GM23338 (cell line): ENCODE results near the gene CTAGE1. TPM values are rescaled to one million over a fixed set of nuclear protein-coding genes. Genes with fewer than 3 reads are reported as not detected.

ENCODE experiments used
- ATAC-seq: fragments of 200-7000 bp; cut with Tn5 transposase; 3 replicates; pipeline ENCODE4 v1.9.1; 2020
- DNase-seq: peaks from one replicate; pipeline ENCODE4 v3.0.0-alpha.2; 2015; ENCODE audit warnings: low spot score
- H2AFZ ChIP-seq: fragments of 200-600 bp; sonication (generic); 2 replicates; pipeline ENCODE4 v1.8.0; 2016; ENCODE audit warnings: antibody characterized with exemption, mild to moderate bottlenecking, moderate library complexity
- H3F3A ChIP-seq: fragments of 200-600 bp; sonication (generic); replicated peaks from 2 replicates; pipeline ENCODE4 v1.8.0; 2017; ENCODE audit warnings: antibody characterized with exemption, mixed run types, low read depth
- H3K27ac ChIP-seq: fragments of 200-600 bp; sonication (generic); 2 replicates; pipeline ENCODE4 v1.6.1; 2016; ENCODE audit warnings: low read depth
- H3K27me3 ChIP-seq: fragments of 200-600 bp; sonication (generic); 2 replicates; pipeline ENCODE4 v1.8.0; 2016; ENCODE audit warnings: mild to moderate bottlenecking, mixed run types, moderate library complexity; ENCODE audit not compliant: insufficient read depth
- H3K36me3 ChIP-seq: fragments of 200-600 bp; sonication (generic); 2 replicates; pipeline ENCODE4 v1.8.0; 2016; ENCODE audit warnings: mild to moderate bottlenecking; ENCODE audit not compliant: insufficient read depth
- H3K4me1 ChIP-seq: fragments of 200-600 bp; sonication (generic); 2 replicates; pipeline ENCODE4 v1.8.0; 2016; ENCODE audit warnings: mild to moderate bottlenecking, moderate library complexity; ENCODE audit not compliant: insufficient read depth
- H3K4me2 ChIP-seq: fragments of 200-600 bp; sonication (generic); 2 replicates; pipeline ENCODE4 v1.7.1; 2017; ENCODE audit warnings: mixed run types
- H3K4me3 ChIP-seq: fragments of 200-600 bp; sonication (generic); 2 replicates; pipeline ENCODE4 v1.6.1; 2016; ENCODE audit warnings: mixed run types
- H3K79me2 ChIP-seq: fragments of 200-600 bp; sonication (generic); replicated peaks from 2 replicates; pipeline ENCODE4 v1.8.0; 2017; ENCODE audit warnings: mild to moderate bottlenecking; ENCODE audit not compliant: insufficient read depth
- H3K9me2 ChIP-seq: fragments of 200-600 bp; sonication (generic); 2 replicates; pipeline ENCODE4 v1.8.0; 2017; ENCODE audit not compliant: insufficient read depth
- H4K20me1 ChIP-seq: fragments of 200-600 bp; sonication (generic); replicated peaks from 2 replicates; pipeline ENCODE4 v1.8.0; 2017; ENCODE audit warnings: mild to moderate bottlenecking; ENCODE audit not compliant: insufficient read depth
- H3K27ac Mint-ChIP-seq: 2 replicates; pipeline ENCODE4 v1.8.0; 2020; ENCODE audit warnings: inconsistent platforms, mild to moderate bottlenecking, moderate library complexity, mixed read lengths
- H3K27me3 Mint-ChIP-seq: 3 replicates; pipeline ENCODE4 v1.8.0; 2022; ENCODE audit warnings: low read depth, mild to moderate bottlenecking, moderate library complexity, mixed read lengths, inconsistent platforms; ENCODE audit not compliant: insufficient read depth, poor library complexity
- H3K36me3 Mint-ChIP-seq: 3 replicates; pipeline ENCODE4 v1.8.0; 2021; ENCODE audit warnings: low read depth, mild to moderate bottlenecking, inconsistent platforms, moderate library complexity, mixed read lengths
- H3K4me1 Mint-ChIP-seq: 3 replicates; pipeline ENCODE4 v1.8.0; 2020; ENCODE audit warnings: mild to moderate bottlenecking, inconsistent platforms, mixed read lengths
- H3K4me3 Mint-ChIP-seq: 3 replicates; pipeline ENCODE4 v1.8.0; 2021; ENCODE audit warnings: moderate library complexity, mild to moderate bottlenecking, inconsistent platforms, mixed read lengths
- H3K9me3 Mint-ChIP-seq: 3 replicates; pipeline ENCODE4 v1.8.0; 2020; ENCODE audit warnings: moderate library complexity, mild to moderate bottlenecking, inconsistent platforms, mixed read lengths
- CREB1 ChIP-seq: fragments of 250-450 bp; sonication (Bioruptor Pico); IDR thresholded peaks from 2 replicates; pipeline ENCODE4 v1.5.0; 2020; ENCODE audit warnings: low read depth, mild to moderate bottlenecking, moderate library complexity
- EZH2 ChIP-seq: fragments of 200-600 bp; sonication (generic); IDR thresholded peaks from one replicate; pipeline ENCODE4 v1.8.0; 2017; ENCODE audit warnings: antibody characterized with exemption, mild to moderate bottlenecking, low read depth; ENCODE audit not compliant: unreplicated experiment
- JUNB ChIP-seq: IDR thresholded peaks from one replicate; pipeline ENCODE4 v1.6.1; 2016; ENCODE audit warnings: antibody characterized with exemption; ENCODE audit not compliant: unreplicated experiment
- NANOG ChIP-seq: IDR thresholded peaks from 2 replicates; pipeline ENCODE4 v1.6.1; 2016; ENCODE audit warnings: antibody characterized with exemption, borderline replicate concordance
- POLR2AphosphoS5 ChIP-seq: IDR thresholded peaks from 2 replicates; pipeline ENCODE4 v1.6.1; 2016; ENCODE audit warnings: antibody characterized with exemption, low read depth
- ZNF331 ChIP-seq: fragments of 250-450 bp; sonication (Bioruptor Pico); IDR thresholded peaks from 2 replicates; pipeline ENCODE4 v1.5.0; 2020; ENCODE audit warnings: low read depth, mild to moderate bottlenecking, moderate library complexity
- polyA plus RNA-seq: library from polyadenylated mRNA; unstranded; fragments of >200 nt; fragmentation: Nextera tagmentation; extraction: Ambion mirVana; gene quantifications from 2 replicates; pipeline ENCODE4 v1.2.1, GENCODE V29; 2016
- total RNA-seq: library from RNA; depleted of rRNA; stranded (reverse); fragments of >200 nt; shearing (Covaris generic); gene quantifications from 2 replicates; pipeline ENCODE4 v1.2.3, GENCODE V29; 2014
- TF ChIP-seq, protein P1 (sequence below), 2 experiments: fragments of 200-600 bp in 1 of 2; sonication (generic) in 1 of 2; conservative IDR thresholded peaks; 2 replicates each; pipeline versions ENCODE4 v1.5.1 to v1.6.1; 2016 to 2017; ENCODE audit warnings: antibody characterized with exemption in 2 of 2, low read depth in 2 of 2, mild to moderate bottlenecking in 2 of 2, moderate library complexity in 1 of 2
- TF ChIP-seq, protein P2 (sequence below): fragments of 250-450 bp; sonication (Bioruptor Pico); IDR thresholded peaks from 2 replicates; pipeline ENCODE4 v1.5.0; 2020; ENCODE audit warnings: mild to moderate bottlenecking, moderate library complexity
- TF ChIP-seq, protein P3 (sequence below): IDR thresholded peaks from 2 replicates; pipeline ENCODE4 v1.6.1; 2016; ENCODE audit warnings: antibody characterized with exemption
- TF ChIP-seq, protein P4 (sequence below): IDR thresholded peaks from one replicate; pipeline ENCODE4 v1.6.1; 2018; ENCODE audit warnings: antibody characterized with exemption; ENCODE audit not compliant: unreplicated experiment

The CTAGE1 gene
- total and polyA plus RNA-seq, 2 experiments from 2014 or later, result 0.03 to 0.06 TPM

DNA sequence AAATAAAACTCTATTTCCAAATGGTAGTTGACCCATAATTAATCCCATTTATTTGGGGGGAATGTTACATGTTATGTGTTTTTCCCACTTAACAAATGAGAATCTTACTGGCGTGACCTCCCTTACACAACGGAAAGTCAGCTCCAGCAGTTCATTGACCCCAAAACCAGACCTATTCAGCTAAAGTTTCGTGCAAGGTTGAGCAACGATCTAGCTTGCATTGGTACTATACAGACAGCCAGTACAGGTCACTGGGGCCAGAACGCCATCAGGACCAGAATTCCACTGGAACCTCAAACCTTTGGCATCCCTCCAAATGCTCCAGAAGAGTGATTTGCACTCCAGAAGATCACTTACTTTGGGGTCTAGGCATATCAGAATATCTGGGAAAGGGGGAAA is 6.8 kb upstream of the CTAGE1 start:
- no peak overlapping the region for H3K4me3 Mint-ChIP-seq
- no peaks in the 10 kb centered on the region for H4K20me1 ChIP-seq
- no peaks in the 10 kb centered on the region; the same call in 2 of the 3 replicates for H3K4me1 Mint-ChIP-seq
- DNase-seq (no peak), ATAC-seq (no peak)
- H3K36me3 Mint-ChIP-seq, result no peaks in the 10 kb centered on the region
- H3K79me2 ChIP-seq, result no peaks in the 10 kb centered on the region
- H3K4me1 ChIP-seq, result no peaks in the 10 kb centered on the region
- H2AFZ ChIP-seq, result no peak overlapping the region
- no peaks in the 10 kb centered on the region for H3K9me2 ChIP-seq
- no peaks in the 10 kb centered on the region for H3F3A ChIP-seq
- H3K4me3 ChIP-seq, result no peak overlapping the region
- no peaks in the 10 kb centered on the region for H3K36me3 ChIP-seq
- H3K27me3 ChIP-seq, result no peaks in the 10 kb centered on the region
- no peak overlapping the region for H3K27ac ChIP-seq
- no peak overlapping the region for H3K27ac Mint-ChIP-seq
- peaks cover 4% of the 10 kb centered on the region; the same call in 1 of the 3 replicates for H3K9me3 Mint-ChIP-seq
- H3K27me3 Mint-ChIP-seq, result no peaks in the 10 kb centered on the region
- TF ChIP-seq POLR2AphosphoS5, result no peak
- TF ChIP-seq JUNB, result no peak
- TF ChIP-seq, protein P1, sequence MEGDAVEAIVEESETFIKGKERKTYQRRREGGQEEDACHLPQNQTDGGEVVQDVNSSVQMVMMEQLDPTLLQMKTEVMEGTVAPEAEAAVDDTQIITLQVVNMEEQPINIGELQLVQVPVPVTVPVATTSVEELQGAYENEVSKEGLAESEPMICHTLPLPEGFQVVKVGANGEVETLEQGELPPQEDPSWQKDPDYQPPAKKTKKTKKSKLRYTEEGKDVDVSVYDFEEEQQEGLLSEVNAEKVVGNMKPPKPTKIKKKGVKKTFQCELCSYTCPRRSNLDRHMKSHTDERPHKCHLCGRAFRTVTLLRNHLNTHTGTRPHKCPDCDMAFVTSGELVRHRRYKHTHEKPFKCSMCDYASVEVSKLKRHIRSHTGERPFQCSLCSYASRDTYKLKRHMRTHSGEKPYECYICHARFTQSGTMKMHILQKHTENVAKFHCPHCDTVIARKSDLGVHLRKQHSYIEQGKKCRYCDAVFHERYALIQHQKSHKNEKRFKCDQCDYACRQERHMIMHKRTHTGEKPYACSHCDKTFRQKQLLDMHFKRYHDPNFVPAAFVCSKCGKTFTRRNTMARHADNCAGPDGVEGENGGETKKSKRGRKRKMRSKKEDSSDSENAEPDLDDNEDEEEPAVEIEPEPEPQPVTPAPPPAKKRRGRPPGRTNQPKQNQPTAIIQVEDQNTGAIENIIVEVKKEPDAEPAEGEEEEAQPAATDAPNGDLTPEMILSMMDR (conservative IDR thresholded peaks at IDR 0.05; ENCODE audit: low read depth in 2 of 2), result no peak
- no peak for TF ChIP-seq ZNF331 (CRISPR knock-in tag)
- no peak for TF ChIP-seq NANOG
- TF ChIP-seq EZH2, result no peak
- TF ChIP-seq CREB1 (CRISPR knock-in tag), result no peak
- TF ChIP-seq, protein P2, sequence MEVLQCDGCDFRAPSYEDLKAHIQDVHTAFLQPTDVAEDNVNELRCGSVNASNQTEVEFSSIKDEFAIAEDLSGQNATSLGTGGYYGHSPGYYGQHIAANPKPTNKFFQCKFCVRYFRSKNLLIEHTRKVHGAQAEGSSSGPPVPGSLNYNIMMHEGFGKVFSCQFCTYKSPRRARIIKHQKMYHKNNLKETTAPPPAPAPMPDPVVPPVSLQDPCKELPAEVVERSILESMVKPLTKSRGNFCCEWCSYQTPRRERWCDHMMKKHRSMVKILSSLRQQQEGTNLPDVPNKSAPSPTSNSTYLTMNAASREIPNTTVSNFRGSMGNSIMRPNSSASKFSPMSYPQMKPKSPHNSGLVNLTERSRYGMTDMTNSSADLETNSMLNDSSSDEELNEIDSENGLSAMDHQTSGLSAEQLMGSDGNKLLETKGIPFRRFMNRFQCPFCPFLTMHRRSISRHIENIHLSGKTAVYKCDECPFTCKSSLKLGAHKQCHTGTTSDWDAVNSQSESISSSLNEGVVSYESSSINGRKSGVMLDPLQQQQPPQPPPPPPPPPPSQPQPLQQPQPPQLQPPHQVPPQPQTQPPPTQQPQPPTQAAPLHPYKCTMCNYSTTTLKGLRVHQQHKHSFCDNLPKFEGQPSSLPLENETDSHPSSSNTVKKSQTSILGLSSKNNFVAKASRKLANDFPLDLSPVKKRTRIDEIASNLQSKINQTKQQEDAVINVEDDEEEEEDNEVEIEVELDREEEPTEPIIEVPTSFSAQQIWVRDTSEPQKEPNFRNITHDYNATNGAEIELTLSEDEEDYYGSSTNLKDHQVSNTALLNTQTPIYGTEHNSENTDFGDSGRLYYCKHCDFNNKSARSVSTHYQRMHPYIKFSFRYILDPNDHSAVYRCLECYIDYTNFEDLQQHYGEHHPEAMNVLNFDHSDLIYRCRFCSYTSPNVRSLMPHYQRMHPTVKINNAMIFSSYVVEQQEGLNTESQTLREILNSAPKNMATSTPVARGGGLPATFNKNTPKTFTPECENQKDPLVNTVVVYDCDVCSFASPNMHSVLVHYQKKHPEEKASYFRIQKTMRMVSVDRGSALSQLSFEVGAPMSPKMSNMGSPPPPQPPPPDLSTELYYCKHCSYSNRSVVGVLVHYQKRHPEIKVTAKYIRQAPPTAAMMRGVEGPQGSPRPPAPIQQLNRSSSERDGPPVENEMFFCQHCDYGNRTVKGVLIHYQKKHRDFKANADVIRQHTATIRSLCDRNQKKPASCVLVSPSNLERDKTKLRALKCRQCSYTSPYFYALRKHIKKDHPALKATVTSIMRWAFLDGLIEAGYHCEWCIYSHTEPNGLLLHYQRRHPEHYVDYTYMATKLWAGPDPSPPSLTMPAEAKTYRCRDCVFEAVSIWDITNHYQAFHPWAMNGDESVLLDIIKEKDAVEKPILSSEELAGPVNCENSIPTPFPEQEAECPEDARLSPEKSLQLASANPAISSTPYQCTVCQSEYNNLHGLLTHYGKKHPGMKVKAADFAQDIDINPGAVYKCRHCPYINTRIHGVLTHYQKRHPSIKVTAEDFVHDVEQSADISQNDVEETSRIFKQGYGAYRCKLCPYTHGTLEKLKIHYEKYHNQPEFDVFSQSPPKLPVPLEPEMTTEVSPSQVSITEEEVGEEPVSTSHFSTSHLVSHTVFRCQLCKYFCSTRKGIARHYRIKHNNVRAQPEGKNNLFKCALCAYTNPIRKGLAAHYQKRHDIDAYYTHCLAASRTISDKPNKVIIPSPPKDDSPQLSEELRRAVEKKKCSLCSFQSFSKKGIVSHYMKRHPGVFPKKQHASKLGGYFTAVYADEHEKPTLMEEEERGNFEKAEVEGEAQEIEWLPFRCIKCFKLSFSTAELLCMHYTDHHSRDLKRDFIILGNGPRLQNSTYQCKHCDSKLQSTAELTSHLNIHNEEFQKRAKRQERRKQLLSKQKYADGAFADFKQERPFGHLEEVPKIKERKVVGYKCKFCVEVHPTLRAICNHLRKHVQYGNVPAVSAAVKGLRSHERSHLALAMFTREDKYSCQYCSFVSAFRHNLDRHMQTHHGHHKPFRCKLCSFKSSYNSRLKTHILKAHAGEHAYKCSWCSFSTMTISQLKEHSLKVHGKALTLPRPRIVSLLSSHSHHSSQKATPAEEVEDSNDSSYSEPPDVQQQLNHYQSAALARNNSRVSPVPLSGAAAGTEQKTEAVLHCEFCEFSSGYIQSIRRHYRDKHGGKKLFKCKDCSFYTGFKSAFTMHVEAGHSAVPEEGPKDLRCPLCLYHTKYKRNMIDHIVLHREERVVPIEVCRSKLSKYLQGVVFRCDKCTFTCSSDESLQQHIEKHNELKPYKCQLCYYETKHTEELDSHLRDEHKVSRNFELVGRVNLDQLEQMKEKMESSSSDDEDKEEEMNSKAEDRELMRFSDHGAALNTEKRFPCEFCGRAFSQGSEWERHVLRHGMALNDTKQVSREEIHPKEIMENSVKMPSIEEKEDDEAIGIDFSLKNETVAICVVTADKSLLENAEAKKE, result no peak
- TF ChIP-seq, protein P3, sequence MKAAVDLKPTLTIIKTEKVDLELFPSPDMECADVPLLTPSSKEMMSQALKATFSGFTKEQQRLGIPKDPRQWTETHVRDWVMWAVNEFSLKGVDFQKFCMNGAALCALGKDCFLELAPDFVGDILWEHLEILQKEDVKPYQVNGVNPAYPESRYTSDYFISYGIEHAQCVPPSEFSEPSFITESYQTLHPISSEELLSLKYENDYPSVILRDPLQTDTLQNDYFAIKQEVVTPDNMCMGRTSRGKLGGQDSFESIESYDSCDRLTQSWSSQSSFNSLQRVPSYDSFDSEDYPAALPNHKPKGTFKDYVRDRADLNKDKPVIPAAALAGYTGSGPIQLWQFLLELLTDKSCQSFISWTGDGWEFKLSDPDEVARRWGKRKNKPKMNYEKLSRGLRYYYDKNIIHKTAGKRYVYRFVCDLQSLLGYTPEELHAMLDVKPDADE, result no peak
- TF ChIP-seq, protein P4, sequence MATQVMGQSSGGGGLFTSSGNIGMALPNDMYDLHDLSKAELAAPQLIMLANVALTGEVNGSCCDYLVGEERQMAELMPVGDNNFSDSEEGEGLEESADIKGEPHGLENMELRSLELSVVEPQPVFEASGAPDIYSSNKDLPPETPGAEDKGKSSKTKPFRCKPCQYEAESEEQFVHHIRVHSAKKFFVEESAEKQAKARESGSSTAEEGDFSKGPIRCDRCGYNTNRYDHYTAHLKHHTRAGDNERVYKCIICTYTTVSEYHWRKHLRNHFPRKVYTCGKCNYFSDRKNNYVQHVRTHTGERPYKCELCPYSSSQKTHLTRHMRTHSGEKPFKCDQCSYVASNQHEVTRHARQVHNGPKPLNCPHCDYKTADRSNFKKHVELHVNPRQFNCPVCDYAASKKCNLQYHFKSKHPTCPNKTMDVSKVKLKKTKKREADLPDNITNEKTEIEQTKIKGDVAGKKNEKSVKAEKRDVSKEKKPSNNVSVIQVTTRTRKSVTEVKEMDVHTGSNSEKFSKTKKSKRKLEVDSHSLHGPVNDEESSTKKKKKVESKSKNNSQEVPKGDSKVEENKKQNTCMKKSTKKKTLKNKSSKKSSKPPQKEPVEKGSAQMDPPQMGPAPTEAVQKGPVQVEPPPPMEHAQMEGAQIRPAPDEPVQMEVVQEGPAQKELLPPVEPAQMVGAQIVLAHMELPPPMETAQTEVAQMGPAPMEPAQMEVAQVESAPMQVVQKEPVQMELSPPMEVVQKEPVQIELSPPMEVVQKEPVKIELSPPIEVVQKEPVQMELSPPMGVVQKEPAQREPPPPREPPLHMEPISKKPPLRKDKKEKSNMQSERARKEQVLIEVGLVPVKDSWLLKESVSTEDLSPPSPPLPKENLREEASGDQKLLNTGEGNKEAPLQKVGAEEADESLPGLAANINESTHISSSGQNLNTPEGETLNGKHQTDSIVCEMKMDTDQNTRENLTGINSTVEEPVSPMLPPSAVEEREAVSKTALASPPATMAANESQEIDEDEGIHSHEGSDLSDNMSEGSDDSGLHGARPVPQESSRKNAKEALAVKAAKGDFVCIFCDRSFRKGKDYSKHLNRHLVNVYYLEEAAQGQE, result no peak
- no peak overlapping the region for H3K4me2 ChIP-seq
